Measurements from ENCODE around the gene SMG6.

SMG6 gene

DNA sequence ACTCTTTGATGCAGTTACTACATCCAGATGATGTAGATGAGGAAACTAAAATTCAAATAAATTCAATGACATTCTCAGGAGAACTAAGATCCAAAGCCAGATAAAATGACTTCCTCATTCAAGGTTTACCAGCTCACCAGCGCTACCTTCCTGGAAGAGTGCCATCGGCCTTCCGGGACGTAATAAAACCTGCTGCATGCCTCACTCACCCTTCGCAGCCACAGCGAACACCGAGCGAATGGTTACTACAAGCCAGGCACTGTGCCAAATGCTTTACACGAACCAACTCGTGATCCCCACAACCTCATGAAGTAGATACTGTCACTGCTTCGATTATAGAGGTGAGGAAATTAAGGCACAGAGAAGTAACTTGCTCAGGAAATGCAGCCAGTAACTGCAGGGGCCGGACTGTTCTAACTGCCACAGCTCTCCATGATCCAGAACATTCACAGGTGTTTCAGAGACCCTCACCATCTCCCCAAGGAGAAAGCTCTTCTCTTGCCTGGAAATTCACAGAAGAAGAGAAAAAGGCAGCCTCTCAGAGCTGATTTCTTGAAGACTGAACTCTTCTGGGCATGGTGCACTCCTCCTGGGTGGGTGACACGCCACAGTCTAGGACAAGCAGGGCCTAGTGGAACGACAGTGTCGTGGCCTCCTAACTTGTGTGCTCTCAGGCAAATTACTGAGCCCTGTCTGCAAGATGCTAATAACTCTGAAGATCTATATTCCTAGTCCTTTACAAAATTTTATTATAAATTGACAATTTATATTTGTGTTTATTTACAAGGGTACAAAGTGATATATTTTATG, 201.9 kb downstream of the SMG6 start (continued):
- TF ChIP-seq, protein P1, sequence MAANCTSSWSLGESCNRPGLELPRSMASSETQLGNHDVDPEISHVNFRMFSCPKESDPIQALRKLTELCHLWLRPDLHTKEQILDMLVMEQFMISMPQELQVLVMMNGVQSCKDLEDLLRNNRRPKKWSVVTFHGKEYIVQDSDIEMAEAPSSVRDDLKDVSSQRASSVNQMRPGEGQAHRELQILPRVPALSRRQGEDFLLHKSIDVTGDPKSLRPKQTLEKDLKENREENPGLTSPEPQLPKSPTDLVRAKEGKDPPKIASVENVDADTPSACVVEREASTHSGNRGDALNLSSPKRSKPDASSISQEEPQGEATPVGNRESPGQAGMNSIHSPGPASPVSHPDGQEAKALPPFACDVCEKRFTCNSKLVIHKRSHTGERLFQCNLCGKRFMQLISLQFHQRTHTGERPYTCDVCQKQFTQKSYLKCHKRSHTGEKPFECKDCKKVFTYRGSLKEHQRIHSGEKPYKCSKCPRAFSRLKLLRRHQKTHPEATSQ (tag by site-specific recombination; IDR thresholded peaks at IDR 0.05) = no peak
- TF ChIP-seq, protein P2, sequence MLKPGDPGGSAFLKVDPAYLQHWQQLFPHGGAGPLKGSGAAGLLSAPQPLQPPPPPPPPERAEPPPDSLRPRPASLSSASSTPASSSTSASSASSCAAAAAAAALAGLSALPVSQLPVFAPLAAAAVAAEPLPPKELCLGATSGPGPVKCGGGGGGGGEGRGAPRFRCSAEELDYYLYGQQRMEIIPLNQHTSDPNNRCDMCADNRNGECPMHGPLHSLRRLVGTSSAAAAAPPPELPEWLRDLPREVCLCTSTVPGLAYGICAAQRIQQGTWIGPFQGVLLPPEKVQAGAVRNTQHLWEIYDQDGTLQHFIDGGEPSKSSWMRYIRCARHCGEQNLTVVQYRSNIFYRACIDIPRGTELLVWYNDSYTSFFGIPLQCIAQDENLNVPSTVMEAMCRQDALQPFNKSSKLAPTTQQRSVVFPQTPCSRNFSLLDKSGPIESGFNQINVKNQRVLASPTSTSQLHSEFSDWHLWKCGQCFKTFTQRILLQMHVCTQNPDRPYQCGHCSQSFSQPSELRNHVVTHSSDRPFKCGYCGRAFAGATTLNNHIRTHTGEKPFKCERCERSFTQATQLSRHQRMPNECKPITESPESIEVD (tag by site-specific recombination; IDR thresholded peaks at IDR 0.05) = peak; percentile 30; the same call in 1 of the 2 replicates
- TF ChIP-seq, protein P3, sequence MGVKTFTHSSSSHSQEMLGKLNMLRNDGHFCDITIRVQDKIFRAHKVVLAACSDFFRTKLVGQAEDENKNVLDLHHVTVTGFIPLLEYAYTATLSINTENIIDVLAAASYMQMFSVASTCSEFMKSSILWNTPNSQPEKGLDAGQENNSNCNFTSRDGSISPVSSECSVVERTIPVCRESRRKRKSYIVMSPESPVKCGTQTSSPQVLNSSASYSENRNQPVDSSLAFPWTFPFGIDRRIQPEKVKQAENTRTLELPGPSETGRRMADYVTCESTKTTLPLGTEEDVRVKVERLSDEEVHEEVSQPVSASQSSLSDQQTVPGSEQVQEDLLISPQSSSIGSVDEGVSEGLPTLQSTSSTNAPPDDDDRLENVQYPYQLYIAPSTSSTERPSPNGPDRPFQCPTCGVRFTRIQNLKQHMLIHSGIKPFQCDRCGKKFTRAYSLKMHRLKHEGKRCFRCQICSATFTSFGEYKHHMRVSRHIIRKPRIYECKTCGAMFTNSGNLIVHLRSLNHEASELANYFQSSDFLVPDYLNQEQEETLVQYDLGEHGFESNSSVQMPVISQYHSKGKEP (tag by site-specific recombination; IDR thresholded peaks at IDR 0.05) = peak; percentile 97
- TF ChIP-seq ZNF223 (tag by site-specific recombination; IDR thresholded peaks at IDR 0.05) = peak; percentile 34; the same call in 1 of the 2 replicates
- TF ChIP-seq ZNF433 (tag by site-specific recombination; IDR thresholded peaks at IDR 0.05; ENCODE audit: low read depth) = no peak
- TF ChIP-seq ZNF777 (tag by site-specific recombination; IDR thresholded peaks at IDR 0.05; ENCODE audit: borderline replicate concordance) = no peak
- TF ChIP-seq, protein P4, sequence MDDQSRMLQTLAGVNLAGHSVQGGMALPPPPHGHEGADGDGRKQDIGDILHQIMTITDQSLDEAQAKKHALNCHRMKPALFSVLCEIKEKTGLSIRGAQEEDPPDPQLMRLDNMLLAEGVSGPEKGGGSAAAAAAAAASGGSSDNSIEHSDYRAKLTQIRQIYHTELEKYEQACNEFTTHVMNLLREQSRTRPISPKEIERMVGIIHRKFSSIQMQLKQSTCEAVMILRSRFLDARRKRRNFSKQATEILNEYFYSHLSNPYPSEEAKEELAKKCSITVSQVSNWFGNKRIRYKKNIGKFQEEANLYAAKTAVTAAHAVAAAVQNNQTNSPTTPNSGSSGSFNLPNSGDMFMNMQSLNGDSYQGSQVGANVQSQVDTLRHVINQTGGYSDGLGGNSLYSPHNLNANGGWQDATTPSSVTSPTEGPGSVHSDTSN (CRISPR knock-in tag; IDR thresholded peaks at IDR 0.05) = no peak
- TF ChIP-seq ZSCAN30 (tag by site-specific recombination; IDR thresholded peaks at IDR 0.05) = no peak
- TF ChIP-seq ZBTB21 (tag by site-specific recombination; IDR thresholded peaks at IDR 0.05) = peak; percentile 55
- TF ChIP-seq ZNF776 (tag by site-specific recombination; IDR thresholded peaks at IDR 0.05; ENCODE audit: borderline replicate concordance) = no peak
- TF ChIP-seq, protein P5, sequence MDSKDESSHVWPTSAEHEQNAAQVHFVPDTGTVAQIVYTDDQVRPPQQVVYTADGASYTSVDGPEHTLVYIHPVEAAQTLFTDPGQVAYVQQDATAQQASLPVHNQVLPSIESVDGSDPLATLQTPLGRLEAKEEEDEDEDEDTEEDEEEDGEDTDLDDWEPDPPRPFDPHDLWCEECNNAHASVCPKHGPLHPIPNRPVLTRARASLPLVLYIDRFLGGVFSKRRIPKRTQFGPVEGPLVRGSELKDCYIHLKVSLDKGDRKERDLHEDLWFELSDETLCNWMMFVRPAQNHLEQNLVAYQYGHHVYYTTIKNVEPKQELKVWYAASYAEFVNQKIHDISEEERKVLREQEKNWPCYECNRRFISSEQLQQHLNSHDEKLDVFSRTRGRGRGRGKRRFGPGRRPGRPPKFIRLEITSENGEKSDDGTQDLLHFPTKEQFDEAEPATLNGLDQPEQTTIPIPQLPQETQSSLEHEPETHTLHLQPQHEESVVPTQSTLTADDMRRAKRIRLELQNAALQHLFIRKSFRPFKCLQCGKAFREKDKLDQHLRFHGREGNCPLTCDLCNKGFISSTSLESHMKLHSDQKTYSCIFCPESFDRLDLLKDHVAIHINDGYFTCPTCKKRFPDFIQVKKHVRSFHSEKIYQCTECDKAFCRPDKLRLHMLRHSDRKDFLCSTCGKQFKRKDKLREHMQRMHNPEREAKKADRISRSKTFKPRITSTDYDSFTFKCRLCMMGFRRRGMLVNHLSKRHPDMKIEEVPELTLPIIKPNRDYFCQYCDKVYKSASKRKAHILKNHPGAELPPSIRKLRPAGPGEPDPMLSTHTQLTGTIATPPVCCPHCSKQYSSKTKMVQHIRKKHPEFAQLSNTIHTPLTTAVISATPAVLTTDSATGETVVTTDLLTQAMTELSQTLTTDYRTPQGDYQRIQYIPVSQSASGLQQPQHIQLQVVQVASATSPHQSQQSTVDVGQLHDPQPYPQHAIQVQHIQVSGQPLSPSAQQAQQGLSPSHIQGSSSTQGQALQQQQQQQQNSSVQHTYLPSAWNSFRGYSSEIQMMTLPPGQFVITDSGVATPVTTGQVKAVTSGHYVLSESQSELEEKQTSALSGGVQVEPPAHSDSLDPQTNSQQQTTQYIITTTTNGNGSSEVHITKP (tag by site-specific recombination; IDR thresholded peaks at IDR 0.05) = peak; percentile 49
- TF ChIP-seq ZBTB20 (tag by site-specific recombination; IDR thresholded peaks at IDR 0.05) = peak; percentile 76; the same call in 1 of the 2 replicates
- TF ChIP-seq, protein P6, sequence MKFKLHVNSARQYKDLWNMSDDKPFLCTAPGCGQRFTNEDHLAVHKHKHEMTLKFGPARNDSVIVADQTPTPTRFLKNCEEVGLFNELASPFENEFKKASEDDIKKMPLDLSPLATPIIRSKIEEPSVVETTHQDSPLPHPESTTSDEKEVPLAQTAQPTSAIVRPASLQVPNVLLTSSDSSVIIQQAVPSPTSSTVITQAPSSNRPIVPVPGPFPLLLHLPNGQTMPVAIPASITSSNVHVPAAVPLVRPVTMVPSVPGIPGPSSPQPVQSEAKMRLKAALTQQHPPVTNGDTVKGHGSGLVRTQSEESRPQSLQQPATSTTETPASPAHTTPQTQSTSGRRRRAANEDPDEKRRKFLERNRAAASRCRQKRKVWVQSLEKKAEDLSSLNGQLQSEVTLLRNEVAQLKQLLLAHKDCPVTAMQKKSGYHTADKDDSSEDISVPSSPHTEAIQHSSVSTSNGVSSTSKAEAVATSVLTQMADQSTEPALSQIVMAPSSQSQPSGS (tag by site-specific recombination; IDR thresholded peaks at IDR 0.05; ENCODE audit: low read depth) = peak; percentile 29; the same call in 1 of the 2 replicates
- TF ChIP-seq ZNF350 (tag by site-specific recombination; IDR thresholded peaks at IDR 0.05) = no peak
- no peak for TF ChIP-seq SP2 (tag by site-specific recombination; IDR thresholded peaks at IDR 0.05)
- peak; percentile 80 for TF ChIP-seq PRDM1 (tag by site-specific recombination; IDR thresholded peaks at IDR 0.05)
- TF ChIP-seq ZNF561 (tag by site-specific recombination; IDR thresholded peaks at IDR 0.05; ENCODE audit: borderline replicate concordance) = 0 out of 2 replicates have a peak, but pooled peaks have one; percentile 28
- TF ChIP-seq ZNF600 (tag by site-specific recombination; IDR thresholded peaks at IDR 0.05) = peak; percentile 86
- no peak for TF ChIP-seq ZNF146 (tag by site-specific recombination; IDR thresholded peaks at IDR 0.05)
- TF ChIP-seq ZNF571 (tag by site-specific recombination; IDR thresholded peaks at IDR 0.05) = no peak
- no peak for TF ChIP-seq ZNF621 (tag by site-specific recombination; IDR thresholded peaks at IDR 0.05)
- no peak for TF ChIP-seq GLIS1 (tag by site-specific recombination; IDR thresholded peaks at IDR 0.05)
- no peak for TF ChIP-seq ZNF155 (tag by site-specific recombination; IDR thresholded peaks at IDR 0.05)
- peak; percentile 99 for TF ChIP-seq ZBTB17 (tag by site-specific recombination; IDR thresholded peaks at IDR 0.05)
- TF ChIP-seq ZNF660 (tag by site-specific recombination; IDR thresholded peaks at IDR 0.05) = peak; percentile 94; the same call in 1 of the 2 replicates
- 0 out of 2 replicates have a peak, but pooled peaks have one; percentile 20 for TF ChIP-seq KLF10 (tag by site-specific recombination; IDR thresholded peaks at IDR 0.05)
- no peak for TF ChIP-seq ZNF501 (tag by site-specific recombination; IDR thresholded peaks at IDR 0.05)
- TF ChIP-seq ZFP69B (tag by site-specific recombination; IDR thresholded peaks at IDR 0.05) = peak; percentile 38; the same call in 1 of the 2 replicates
